ENCODE results near the gene OR2L13.
"Not testable (repeated sequence)": the region's sequence is repeated elsewhere in the genome, so short reads cannot be mapped to it uniquely, and the experiment has no call there.

OR2L13 gene

GRCh38 chr1:248094884-248095283 lies at the start of gene OR2L13:
Gene OR2L13 (plus strand): TSS chr1:248095184. CDS start chr1:248099376, 4,192 bp downstream.
- no peak for DNase-seq

GRCh38 chr1:248045209-248045608 lies 49.8 kb upstream of the OR2L13 start:
- no peak for DNase-seq

- no peak for DNase-seq
Measured at GRCh38 chr1:248046536-248046935, 48.4 kb upstream of the OR2L13 start, which contains the start of gene OR2L3. Gene OR2L3 (plus strand): TSS chr1:248046836. CDS start chr1:248060682, 13,846 bp downstream.

GRCh38 chr1:248047008-248047407 lies 48.0 kb upstream of the OR2L13 start:
- no peak for DNase-seq

GRCh38 chr1:248054671-248055070 lies 40.3 kb upstream of the OR2L13 start:
- DNase-seq: no peak

GRCh38 chr1:248055261-248055660 lies 39.7 kb upstream of the OR2L13 start:
- no peak for DNase-seq

GRCh38 chr1:248065071-248065470 lies 29.9 kb upstream of the OR2L13 start:
- no peak for DNase-seq

- DNase-seq: no peak
Measured at GRCh38 chr1:248065604-248066003, 29.4 kb upstream of the OR2L13 start.

- not testable (repeated sequence) for DNase-seq
Measured at GRCh38 chr1:248083864-248084263, 11.1 kb upstream of the OR2L13 start.

- DNase-seq: no peak
Measured at GRCh38 chr1:248098529-248098928, 3.5 kb downstream of the OR2L13 start.

- DNase-seq: no peak
Measured at GRCh38 chr1:248102847-248103246, 7.9 kb downstream of the OR2L13 start.

GRCh38 chr1:248111157-248111556 lies 16.2 kb downstream of the OR2L13 start:
- no peak for DNase-seq

GRCh38 chr1:248114890-248115289 lies 19.9 kb downstream of the OR2L13 start:
- DNase-seq: no peak

GRCh38 chr1:248127653-248128052 lies 32.7 kb downstream of the OR2L13 start:
- no peak for DNase-seq

- DNase-seq: no peak
Measured at GRCh38 chr1:248136811-248137210, 41.8 kb downstream of the OR2L13 start.

GRCh38 chr1:248140846-248141245 lies 45.9 kb downstream of the OR2L13 start:
- no peak for DNase-seq

- no peak for DNase-seq
Measured at GRCh38 chr1:248143311-248143710, 48.3 kb downstream of the OR2L13 start.

GRCh38 chr1:248144513-248145198 lies 49.7 kb downstream of the OR2L13 start, which contains the start of gene OR2M5:
Gene OR2M5 (plus strand): TSS chr1:248145148. CDS start chr1:248145148, 0 bp downstream.
- DNase-seq: no peak
